Gastroesophageal sphincter (tissue), 3 donors: Measurements from ENCODE around the gene RAP1GAP2.

Source experiments
- CTCF ChIP-seq, 4 experiments: fragments of 200-600 bp in 2 of 4; fragments of 450-650 bp in 2 of 4; sonication (generic) in 1 of 4; IDR thresholded peaks; one replicate each; pipeline ENCODE4 v1.5.1; 2017 to 2019; ENCODE audit warnings: antibody characterized with exemption in 4 of 4, mild to moderate bottlenecking in 2 of 4, moderate library complexity in 2 of 4
- EP300 ChIP-seq: sonication (generic); formaldehyde crosslinking; IDR thresholded peaks from one replicate; pipeline ENCODE4 v1.6.1; 2017; ENCODE audit warnings: antibody characterized with exemption, mild to moderate bottlenecking
- POLR2A ChIP-seq, 2 donors: fragments of 450-650 bp; IDR thresholded peaks; one replicate each; pipeline ENCODE4 v1.6.1; 2017; ENCODE audit warnings: antibody characterized with exemption in 2 of 2, mild to moderate bottlenecking in 2 of 2, moderate library complexity in 1 of 2
- POLR2AphosphoS5 ChIP-seq: sonication (generic); formaldehyde crosslinking; IDR thresholded peaks from one replicate; pipeline ENCODE4 v1.6.1; 2017; ENCODE audit warnings: antibody characterized with exemption

DNA sequence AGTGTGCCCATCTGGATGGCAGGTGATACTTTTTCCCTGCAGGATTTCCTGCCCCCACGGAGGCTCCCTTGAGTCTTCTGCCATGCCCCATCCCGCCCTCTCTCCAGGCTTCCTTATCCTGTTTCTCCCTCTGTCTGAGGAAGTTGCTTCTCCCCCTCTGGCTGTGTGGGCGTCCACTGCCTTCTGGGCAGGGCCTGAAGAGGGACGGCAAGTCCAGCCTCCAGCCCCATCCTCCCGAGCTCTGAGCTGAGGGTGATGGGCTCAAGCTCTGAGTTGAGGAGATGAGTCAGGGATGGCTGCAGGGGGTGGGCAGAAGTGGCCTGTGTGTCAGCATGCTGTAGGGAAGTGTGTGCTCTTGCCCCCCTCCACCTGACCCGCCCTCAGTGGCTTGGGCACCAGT lies 14.2 kb upstream of the RAP1GAP2 start:
- TF ChIP-seq CTCF (IDR thresholded peaks at IDR 0.05) (no peak), POLR2A (IDR thresholded peaks at IDR 0.05) (no peak), EP300 (no peak), POLR2AphosphoS5 (no peak)
